Putamen (tissue), 1 donor: Measurements from ENCODE around the gene COL4A2.

ENCODE experiments used
- DNase-seq: peaks from one replicate; pipeline ENCODE4 v3.0.0-alpha.2; 2016; ENCODE audit warnings: low spot score

The COL4A2 gene

DNA sequence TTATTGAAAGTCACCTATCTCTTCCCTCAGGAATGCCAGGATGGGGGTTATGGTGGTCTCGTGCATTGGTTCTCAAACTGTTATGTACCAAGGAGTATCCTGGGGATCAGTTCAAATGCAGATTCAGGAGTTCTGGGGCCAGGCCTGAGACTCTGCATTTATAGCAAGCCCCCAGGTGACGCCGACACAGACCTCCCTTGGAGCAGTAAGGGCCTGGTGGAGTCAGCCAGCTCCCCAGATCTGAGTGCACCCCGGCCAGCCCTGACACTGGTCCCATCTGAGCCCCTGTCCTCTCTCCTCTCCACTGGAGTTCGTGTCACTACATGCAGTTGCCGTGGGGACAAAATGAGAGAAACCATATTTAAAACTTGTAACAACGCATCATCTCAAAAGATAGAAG, 112.9 kb downstream of the COL4A2 start:
- DNase-seq: no peak

DNA sequence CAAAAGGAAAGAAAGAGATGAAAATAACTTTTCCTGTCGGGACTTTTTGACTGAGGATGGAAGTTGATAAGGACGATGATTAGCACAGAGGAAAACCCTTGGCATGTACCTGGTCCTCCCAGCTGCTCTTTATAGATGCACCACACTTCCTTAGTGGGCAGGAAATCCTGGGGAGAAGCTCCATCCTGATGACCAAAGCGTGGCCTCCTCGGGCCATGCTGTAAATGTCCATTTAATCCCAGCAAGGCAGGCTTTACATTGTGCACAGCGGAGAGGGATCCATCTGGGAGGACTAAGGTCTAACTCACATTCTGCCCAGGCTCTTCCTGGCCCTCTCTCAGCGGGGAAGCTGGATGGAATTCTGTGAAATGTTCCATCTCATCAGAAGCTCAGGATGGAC, 113.5 kb downstream of the COL4A2 start:
- DNase-seq: no peak

DNA sequence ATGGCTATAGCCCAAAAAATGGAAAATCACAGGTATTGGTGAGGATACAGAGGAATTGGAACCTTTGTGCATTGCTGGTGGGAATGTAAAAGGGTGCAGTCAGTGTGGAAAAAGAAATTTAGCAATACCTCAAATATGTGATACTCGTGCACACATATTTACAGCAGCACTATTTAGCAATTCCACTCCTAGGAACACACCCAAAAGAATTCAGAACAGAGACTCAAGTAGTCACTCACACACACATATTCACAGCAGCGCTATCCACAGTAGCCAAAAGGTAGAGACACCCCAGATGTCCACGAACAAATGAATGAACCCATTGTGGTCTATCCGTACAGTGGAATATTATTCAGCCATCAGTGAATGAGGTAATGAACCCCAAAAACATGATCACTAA, 114.0 kb downstream of the COL4A2 start:
- no peak for DNase-seq

DNA sequence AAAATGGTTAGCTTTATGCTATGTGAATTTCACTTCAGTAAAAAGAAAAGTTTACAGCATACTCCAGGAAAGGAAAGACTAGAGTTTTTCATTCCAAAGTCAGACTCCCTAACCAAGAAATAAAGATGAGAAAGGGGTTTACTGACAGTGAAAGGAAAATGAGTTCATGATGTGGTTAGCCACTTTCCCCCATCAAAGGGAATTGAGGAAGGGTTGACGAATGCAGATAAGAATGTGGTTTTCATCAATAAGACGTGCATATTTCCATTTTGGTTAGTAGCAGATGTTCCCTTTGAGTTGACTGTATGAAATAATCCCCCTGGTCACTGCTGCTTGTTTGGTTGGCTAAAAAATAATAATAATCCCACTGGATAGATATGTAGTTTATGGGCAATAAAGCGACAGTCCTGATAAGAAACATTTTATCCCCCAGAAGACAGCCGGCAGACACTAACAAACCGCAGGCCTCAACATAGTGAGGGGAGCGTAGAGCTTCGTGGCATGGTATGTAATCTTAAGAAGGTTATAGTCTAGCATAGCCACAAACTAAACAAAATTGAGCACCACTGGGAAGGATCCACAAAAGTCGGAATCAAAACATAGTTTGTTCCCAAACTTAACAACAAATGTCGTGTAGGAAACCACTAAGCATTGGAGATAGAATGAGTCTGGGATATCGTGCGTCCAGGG, 114.8 kb downstream of the COL4A2 start:
- no peak for DNase-seq

DNA sequence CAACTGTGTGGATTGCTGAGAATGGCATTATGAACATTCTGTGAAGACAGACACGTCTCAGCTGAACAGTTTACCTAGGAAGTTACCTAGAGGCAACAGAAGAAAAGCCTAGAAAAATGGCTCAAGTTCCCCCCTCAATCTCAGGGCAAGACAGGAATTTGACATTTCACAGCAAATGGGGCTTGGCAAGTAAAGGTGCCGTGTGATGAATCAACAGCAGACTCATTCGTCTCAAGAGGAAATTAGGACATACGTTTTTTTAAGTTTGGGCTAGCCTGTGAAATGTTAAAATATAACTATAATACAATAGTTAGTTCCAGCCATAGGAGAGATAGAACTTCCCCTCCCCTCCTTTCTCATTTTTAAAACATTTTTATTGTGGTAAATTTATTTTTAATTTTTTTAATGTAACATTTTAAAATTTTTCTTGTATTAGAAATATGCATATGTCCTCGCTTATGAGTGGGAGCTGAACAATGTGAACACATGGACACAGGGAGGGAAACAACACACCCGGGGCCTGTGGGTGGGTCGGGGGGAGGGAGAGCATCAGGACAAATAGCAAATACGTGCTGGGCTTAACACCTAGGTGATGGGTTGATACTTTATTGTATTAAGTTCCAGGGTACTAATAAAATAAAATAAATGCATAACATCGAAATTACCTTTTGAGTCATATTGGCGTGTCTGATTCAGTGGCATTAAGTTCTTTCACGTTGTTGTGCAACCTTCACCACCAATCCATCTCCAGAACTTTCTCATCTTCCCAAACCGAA, 116.0 kb downstream of the COL4A2 start:
- no peak for DNase-seq

DNA sequence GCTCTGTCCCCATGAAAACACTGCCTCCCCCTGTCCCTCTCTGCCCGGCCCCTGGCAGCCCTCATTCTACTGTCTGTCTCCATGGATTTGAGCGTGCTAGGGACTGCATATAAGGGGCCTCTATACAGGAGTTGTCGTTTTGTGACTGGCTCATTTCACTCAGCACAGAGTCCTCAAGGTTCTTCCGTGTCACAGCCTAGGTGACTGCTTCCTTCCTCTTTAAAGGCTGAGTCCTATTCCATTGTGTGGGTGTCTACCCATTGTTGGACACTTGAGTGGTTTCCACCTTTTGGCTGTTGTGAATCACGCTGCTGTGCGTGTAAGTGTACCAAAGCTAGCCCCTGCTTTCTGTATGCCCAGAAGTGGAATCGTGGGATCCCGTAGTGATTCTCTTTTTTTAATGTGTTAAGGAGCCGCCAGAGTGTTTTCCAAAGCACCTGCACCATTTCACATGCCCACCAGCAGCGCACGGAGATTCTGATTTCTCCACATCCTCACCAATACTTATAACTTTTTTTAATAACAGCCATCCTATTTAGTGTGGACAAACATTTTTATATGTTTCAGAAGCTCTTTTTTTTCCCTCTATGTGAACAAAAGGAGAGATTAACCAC, 116.7 kb downstream of the COL4A2 start:
- DNase-seq: no peak

DNA sequence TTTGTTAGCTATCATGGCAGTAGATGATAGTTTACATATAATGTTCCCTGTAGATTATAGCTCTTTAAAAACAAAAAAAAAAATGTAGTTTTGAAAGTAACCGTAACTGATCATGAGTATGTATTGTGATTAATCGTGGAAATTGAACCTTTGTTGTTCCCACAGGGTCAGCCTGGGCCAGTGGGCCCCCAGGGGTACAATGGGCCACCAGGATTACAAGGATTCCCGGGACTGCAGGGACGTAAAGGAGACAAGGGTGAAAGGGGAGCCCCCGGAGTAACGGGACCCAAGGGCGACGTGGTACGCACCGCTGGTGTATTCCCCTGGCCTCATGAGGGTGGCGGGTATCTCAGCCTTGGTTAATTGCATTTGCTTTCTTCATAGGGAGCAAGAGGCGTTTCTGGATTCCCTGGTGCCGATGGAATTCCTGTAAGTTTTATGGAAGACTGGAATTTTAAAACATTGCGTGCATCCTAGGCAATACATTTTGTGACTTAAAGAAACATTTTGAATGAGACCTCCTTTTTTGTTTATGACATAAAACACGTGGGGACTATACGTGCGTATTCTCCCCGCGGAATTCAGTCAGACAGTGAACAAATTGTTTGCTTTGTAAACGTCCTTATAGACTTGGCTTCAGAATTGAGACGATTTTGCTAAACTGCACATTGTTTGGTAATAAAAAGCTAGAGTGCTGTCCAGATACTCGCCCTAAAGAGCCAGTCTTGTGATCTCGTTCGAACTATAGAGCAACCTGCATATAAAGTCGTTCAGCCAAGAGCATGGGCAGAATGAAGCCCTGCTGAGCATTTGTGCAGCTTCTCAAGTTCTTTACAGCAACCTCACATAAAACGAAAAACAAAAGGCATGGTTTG, 117.7 kb downstream of the COL4A2 start:
- DNase-seq: no peak

DNA sequence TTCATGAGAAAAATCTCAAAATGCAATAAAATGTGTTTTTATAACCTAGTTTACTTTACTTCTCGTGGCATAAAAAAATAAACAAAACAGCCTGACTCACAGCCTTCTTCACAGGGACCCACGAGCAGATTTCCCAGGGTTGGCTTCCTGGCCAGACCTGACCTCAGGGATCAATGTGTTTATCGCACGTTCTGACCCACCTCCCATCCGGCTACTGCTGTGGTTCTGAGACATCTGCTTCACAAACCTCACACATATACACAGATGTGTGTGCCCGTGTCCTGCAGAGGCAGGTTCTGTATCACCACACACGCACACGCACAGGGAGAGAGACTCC, 118.3 kb downstream of the COL4A2 start:
- DNase-seq: no peak

DNA sequence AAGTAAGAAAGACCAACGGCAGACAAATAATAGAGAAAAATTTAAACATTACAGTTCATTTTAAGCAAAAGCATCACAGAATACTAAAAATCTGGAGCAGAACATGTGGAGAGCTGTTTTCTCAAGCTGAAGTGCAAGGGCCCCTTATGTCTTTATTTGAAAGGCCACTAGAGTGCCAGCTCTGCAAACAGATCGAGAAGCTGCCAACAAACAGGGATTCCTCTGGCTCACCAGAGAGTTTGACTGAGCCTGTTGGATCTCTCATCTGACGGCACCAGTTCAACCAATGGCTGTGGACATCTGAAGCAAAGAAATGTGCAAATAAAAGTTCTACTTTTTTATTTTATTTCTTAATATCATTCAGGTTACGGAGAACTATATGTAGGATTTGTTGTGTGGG, 119.7 kb downstream of the COL4A2 start:
- no peak for DNase-seq

DNA sequence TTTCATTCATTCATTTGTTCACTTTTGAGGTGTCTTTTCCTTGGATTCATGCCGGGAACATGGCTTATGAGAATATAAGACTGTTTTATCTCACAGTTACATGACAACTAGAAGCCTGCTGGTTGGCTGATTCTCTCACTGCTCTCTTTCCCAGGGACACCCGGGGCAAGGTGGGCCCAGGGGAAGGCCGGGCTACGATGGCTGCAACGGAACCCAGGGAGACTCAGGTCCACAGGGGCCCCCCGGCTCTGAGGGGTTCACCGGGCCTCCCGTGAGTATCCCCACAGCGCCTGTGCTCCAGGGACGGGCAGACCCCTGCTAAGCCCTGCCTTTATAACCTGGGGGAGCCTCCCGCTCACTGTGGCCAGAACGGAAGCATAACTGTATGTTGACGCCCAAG, 121.2 kb downstream of the COL4A2 start:
- DNase-seq: no peak

DNA sequence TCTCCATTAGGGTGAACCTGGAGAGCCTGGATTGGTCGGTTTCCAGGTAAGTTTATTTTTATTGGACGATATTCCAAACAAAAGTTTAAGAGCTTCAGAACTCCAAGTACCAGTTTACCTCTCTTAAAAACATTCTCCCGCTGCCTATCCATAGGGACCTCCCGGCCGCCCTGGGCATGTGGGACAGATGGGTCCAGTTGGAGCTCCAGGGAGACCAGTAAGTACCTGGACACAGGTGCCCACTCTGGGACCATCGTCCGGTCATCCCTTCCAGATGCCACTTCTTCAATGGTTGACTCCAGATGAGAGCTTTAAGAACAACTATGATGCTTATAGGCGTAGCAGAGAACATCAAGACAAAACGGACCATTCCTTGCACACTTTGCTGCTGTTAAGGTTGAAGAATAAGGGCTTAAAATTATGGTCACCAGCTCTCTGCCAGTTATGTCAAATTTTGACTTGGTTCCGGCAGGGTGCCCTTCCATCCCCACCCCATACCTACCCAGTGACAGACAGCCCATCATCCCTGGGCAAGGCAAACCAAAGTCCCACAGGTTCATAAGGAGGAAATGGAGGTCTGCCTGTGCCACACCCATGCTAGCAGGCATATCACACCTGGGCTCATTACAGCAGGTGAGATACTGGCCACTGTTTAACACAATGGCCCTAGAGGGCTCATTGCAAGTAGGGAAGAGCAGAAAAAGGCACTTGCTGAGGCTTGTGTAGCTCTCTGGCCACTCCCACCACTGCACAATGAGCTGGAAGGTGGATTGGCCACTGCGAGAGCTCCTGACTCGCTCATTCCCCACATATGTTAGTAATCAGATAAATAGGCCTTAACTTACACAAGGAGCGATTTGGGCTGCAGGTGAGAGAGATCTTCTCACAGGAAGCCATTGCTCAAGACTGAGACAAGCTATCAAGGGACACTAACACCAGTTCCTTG, 123.6 kb downstream of the COL4A2 start:
- no peak for DNase-seq

DNA sequence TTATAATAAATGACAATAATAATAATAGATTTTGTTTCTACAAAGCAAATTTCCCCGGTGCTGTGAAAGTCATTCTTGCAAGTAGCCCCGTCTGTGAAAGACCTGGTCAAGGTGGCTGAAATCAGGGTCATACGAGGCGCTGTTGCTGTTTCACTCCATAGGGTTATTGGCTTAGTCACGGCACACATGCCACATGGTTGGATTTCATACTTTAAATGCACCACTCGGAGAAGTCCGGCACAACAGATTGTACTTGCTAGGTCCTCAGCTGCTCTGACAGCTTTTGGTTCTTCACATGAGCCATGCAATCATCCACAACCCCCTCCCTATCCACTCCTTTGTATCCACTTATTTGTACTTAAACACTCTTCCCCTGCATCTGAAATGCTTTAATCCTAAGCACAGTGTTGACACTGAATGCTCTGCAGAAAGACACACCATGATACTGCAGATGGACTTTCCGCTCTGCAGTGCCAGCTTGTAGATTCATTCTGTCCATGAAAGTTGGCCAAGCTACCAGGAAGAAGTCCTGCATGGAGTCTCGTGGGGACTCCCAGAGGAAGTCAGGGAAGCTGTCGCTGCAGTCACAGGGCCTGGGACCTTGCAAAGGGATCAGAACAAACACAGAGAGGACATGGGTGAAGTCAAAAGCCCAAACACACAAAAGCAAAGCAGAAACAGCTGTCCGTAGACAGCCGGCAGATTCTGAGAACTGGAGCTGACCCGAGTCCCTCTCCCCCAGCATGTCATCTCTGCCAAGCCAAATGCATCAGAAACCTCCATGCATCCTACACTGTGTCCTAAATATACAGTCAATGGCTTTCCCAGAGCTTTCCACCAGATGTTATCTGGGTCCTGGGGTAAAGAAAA, 124.6 kb downstream of the COL4A2 start:
- DNase-seq: no peak

DNA sequence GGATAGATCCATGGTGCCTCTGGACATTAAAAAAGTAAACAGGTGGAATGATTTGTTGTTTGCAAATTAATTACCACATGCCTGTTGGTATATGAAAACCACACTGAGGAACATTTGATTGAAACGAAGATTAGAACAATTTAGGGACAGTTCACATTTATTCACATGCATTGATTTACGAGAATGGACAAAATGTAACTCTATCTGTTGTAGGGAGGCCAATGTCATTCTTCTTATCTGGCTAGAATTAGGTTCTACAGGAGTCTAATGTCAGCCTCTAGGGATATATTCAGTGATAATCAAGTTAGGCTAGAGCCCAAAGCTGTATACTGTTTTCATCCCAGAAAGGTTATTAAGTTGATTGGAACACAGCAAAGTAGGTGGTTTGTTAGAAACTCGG, 125.4 kb downstream of the COL4A2 start:
- no peak for DNase-seq

DNA sequence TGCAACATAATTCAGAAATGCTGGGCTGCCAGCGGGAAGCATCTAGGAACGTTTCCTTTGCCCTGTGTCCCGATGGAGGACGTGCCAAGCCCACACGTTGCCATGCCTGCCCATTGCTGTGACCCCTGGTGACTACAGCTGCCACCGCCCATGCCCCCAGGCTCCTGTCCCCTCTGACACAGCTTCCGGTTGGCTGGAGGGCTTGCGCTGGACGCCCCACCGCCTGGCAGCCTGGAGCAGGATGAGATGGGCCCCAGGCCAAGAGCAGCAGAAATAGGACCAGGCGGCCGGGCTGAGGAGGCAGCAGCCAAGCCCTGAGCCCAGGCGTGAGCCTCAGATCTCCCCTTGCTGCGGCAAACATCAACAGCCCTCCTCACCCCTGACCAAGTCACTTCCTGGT, 125.9 kb downstream of the COL4A2 start:
- DNase-seq: no peak

DNA sequence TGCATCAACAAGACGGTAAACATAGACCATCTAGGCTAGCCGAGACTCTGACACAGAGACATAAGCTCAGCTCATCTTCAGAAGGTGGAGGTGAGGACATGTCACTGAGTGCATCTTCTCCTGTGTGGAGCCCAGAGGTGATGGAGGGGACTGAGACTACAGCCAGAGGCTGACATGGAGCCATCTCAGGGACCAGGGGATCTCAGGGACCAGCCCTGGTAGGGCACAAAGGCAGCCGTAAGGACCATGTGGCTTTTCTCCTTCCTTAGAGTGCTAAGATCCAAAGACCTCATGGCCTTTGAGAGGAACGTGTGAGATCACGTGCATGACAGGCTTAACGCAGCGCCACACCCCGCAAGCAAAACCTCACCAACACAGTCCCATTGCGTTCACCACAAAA, 127.5 kb downstream of the COL4A2 start:
- DNase-seq: no peak

DNA sequence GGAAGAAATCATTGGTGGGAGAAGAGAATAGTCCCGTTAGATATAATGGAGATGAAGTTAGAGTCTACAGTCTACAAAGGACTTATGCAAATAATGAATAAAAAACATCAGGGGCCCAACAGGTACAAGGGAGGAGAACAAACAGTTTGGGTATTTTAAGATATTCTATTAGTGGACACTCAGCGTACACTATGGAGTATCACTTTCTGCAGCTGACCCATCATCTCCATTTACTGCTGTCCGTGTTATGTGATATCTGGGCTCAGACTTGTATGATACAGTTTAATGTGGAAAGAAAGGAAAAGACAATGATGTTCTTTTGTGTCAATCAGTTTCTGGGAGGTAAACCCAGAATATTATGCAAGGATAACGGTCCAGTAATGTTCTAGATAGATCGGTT, 128.2 kb downstream of the COL4A2 start:
- DNase-seq: no peak

DNA sequence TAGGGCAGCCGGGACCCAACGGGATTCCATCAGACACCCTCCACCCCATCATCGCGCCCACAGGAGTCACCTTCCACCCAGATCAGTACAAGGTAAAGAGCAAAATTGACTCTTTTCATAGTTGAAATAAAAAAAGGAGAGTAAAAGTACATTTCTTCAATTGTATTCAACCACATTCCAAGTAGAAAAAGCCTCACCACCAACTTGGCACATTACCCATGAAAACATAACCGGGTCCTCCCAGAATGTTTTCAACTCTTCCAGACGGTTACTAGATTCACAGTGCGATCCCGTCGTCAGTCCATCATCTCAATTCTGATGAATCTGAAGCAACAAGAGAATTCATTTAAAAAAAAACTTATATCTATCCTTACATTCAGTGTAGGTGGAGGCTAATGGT, 129.2 kb downstream of the COL4A2 start:
- DNase-seq: no peak

DNA sequence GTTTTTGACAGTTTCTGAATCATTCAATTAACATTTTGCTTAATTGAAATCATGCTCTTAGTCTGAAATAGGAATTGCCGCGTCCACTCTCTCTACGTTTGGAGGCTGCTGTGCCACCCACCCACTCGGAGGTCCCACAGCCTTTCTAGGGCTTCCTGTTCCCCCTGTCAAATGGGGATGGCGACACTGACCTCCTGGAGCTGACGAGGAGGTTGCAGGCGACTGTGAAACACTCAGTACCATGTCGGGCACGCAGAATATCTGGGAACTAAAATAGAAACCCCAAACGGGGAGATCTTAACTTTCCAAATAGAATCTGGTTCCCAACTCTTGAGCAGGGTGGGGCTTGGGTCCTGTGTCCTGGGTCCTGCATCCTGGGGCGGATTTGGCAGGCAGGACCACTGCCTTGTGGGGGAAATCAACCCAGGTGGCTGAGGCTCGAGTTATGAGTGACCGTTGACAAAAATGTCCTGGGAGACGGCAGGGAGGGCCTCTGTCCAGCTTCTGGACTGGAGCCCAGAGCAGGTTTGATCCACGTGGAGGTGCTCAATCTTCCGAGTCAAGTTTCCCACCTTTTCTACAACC, 129.8 kb downstream of the COL4A2 start:
- no peak for DNase-seq

DNA sequence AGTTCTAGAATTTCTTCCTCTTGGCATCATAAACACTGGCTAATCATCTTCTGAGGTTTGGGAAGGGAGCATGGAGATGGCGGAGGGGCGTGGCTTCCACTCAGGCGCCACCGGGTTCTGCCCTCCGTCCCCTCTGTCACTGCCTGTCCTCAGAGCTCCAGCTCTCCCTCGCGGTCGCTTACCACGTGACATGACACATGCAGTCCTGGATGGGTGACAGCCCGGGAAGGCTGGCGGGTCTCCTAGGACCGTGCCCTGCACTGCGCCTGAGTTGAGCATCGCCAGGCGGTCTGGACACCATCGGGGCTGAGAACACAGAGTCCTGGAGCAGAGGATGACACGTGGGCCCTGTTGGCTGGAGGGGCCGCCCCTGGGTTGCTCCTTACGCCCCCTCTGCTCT, 131.1 kb downstream of the COL4A2 start:
- DNase-seq: no peak

DNA sequence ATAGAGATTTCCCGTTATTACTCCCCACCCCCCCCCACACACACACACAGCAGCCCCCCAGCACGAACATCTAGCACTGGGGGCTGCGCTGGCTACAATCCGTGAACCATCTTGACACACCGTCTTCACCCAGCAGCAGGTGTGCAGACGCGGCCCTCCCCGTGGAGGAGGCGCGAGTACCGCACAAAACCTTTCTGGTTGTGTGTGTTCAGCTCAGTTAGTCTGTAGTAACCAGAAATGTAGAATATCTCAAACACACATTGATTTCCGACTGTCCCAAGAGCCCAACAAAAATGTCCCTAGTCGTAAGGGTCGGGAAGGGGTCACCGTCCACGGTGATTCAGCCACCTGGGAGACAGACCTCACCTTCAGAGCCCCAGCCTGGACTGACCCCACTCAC, 131.7 kb downstream of the COL4A2 start:
- no peak for DNase-seq
